GM19043 (cell line): ENCODE data around the gene EIF4E1B.

Experiments
- ATAC-seq: cut with Tn5 transposase; IDR thresholded peaks from one replicate; pipeline ENCODE4 v1.9.1; 2021; ENCODE audit warnings: low read depth; ENCODE audit not compliant: unreplicated experiment

EIF4E1B gene

DNA sequence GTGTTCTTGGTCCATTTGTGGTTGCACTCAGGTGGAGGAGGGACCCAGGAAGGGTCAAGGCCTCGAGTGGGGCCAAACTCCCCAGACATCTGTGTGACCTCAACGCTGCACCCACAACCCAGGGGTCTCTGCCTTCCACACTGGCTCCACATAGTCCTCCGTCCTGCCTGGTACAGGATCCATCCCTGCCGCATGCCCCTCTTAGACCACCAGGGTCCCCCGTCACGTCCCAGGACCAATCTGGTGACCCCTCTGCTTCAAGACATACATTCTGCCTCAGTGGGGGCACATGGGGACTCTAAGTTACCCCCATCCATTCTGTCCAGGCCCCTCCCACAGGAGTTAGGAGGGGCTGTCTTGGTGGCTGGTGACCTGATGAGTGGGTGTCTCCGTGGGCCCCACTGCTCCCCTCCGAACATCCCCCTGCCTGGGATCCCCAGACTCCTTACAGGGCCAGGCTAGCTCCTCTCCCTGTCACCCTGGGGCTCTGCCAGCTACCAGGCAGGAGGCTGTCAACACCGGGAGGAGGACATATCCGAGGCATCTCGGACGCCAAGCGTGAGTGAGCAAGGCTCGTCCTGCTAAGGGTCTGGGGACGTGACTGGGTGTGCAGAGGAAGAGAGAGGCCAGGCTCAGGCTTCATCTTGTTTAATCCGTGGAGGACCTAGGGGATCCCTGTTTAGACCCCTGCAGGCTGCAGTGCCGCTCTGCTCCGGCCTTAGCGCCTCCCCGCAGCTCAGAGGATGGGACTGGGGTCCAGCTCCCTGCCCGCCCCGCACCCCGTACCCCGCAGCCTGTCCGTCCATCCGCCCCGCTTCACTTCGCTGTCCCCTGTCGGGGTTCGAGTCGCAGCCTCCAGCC, 49.1 kb downstream of the EIF4E1B start:
- no peak for ATAC-seq

DNA sequence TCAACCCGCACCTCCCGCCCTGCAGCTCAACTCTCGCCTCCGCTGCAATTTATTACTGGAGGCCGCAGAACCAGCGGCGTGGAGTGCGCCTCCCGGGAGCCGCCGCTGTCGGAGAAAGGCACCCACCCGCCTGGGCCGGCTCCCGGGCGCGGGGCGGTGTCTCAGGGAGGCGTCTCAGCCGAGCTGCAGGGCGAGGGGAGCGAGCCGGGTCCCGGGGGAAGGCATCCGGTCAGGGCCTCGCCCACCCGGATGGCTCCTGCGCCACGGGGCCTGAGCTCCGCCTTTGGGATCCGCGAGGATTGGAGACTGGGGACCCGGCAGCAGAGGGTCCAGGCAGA, 49.7 kb downstream of the EIF4E1B start:
- ATAC-seq = no peak

DNA sequence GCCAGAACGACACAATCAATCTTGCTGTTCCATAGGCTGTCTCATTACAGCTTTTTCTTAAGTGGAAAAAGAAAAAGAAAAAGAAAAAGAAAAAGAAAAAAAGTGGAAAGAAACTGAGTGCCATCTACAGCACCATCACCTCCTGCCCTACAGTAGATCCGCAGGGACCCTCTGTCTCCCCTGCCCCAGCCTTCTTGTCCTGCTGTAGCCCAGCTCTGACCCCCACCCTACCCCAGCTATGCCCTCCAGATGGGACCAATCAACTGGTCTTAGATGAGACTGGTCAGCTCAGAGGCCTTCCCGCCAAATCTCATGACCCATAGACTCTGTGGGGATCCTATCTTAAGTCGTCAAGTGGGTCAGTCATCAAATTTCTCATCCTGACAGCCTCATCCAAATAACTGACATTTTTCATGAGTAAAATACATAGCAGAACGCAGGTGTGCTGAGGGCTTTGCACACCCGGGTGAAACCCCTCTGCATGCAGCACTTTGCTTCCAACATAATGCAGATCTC, 51.6 kb downstream of the EIF4E1B start:
- no peak for ATAC-seq

DNA sequence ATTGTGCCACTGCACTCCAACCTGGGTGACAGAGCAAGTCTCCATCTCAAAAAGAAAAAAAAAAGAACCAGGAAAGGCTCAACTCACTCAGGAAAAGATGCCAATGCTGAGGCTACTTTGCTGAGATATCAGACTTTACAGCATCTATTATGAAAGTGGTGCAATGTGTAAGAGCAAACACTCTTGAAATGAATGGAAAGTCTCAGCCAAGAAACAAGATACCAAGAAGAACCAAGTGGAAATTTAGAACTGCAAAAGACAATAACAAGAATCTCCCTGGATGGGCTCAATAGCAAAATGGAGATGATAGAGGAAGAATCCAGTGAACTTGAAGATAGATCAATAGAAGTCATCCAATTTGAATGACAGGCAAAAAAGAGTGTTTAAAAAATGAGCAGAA, 54.5 kb downstream of the EIF4E1B start:
- ATAC-seq = no peak

DNA sequence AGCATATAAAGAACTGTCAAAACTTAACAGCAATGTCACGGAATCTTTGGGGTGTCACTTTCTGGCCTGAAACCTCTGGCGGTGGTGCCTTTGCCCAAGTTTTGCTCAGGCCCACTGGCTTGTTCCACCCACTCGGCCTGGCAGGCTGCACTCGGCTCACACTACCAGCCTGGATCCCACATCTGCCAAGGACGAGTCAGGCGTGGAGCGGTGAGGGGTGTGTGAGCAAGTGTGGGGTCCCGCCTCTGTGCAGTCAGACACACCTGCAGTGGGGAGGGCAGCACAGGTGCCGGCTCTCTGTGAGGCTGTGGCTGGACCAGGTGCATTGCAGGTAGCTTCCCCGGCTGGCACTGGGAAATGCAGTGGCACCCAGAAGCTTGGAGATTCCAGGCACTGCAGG, 56.8 kb downstream of the EIF4E1B start:
- ATAC-seq = no peak

DNA sequence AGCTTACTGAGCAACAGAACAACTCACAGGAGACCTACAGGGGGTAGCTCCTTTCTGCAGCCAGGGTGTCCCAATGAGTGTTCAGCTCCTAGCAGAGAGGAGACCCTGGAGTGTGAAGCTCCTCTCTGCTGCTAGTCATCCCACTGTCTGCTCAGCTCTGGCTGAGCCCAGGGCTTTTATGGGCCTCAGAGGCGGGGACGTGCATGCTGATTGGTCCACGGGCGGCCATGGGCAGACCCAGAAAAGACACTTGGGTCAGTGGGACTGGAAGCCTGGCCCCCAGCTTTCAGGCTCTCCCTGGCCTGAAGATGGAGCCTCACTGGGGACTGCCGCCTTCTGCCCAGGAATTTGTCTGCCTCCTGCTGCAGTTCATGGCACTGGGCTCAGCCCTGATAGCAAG, 57.4 kb downstream of the EIF4E1B start:
- ATAC-seq = no peak

DNA sequence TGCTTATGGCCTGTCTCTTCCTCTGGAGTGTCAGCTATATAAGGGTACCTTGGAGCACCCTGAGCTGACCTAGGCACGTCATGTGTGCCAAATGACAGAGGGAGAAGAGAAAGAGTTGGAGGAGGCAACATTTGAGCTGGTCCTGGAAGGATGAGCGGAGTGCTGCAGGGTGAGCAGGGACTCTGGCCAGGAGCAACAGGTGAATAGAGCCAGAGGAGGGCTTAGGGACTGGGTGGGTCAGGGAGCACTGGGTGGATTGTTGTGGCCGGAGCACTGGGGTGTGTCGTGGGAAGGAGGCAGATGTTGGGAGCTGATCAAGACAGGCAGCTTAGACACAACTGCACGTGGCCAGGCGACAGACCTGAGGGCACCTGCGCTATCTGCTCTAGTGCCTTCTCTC, 60.4 kb downstream of the EIF4E1B start:
- ATAC-seq = no peak

DNA sequence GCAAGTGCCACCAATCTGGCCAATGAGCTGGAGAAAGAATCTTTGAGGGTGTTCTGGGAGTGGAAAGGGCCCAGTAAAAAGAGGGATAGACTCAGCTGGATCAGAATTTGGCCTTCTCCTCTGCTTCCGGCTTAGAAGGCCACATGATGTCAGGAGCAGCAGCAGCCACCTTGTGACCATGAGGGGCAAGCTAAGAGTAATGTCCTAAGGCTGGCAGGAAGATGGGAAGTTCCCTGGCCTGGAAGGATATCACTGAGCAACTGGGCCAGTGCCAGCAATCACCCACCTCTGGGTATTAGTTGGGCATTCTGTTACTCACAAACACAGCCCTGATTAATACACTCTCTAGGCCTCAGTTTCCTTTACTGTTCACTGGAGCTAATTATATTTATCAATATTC, 61.0 kb downstream of the EIF4E1B start:
- no peak for ATAC-seq

DNA sequence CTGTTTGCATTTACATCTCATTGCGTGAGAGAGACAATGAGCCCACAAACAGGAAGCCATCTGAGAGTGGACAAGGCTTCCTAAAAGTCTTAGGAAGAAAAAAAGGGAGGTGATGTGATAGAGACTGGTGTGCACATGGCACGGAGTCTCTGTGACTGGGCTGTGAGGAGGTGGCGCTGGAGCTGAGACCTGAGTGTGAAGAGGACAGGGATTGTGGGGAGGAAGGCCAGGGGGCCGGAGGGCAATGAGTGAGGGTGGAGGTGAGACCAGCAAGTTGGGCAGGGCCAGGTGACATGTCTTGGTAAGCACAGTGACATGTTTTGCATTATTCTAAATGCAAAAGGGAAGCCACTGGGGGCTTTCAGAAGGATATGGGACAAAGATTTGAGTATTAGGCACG, 61.9 kb downstream of the EIF4E1B start:
- no peak for ATAC-seq

DNA sequence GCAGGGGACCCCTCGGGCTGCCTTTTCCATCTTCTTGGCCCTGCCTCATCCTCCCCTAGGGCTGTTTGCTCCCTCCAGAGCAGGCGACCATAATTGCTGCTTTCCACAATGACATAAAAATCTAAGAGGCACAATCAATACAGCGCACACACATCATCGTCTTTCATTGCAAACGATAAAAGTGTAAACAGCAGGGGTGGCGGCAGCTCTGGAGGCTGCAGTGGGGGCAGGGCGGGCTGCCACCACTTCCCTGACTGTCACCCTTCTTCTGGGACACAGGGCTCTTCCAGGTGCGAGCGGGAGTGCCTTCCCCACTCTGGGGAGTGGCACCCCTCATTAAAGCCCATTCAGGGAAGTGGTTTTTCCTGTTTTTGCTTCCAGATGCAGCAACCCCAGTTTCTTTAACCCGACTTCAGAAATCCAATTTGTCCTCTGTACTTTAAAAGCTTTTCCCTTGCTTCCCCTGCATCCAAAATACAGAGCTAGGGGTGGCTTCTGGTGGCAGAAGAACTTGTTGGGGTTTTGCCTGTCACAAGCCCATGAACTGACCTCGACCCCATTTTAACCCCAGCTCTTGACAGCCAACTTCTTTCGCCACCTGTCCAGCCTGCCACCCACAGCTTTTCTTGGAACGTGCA, 62.5 kb downstream of the EIF4E1B start:
- no peak for ATAC-seq

DNA sequence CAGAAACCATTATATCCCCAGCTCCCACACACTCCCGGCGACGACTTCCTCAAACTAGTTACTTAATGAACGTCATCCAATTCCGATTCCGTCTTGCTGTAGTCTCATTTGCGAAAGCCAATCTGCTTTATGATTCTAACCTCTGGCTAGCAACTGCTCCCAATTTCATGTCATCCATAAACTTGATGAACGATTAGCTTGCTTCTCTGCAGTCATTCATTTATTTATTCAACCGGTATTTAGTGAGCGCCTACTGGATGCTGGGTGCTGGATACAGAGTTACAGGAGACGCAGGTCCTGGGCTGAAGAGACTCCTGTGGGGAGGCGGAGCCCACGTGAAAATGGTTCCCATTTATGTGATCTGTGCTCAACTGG, 63.0 kb downstream of the EIF4E1B start:
- no peak for ATAC-seq

DNA sequence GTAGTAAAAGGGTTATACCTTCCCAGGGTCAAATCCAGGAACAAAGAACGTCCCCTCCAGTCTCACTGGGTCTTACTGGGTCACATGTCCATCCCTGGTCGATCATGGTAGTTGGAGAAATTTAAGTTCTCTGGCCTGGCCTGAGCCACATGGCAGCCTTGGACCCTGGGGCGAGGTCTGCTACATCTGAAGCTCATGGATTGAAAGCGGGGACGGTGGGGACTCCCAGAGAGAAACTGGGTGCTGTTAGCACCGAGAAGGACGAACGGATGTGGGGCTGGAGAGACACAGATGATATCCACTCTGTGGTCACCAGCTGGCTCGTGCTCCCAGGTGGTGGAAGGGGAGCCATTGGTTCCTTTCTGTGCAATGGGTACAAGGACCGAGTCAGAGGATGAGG, 63.7 kb downstream of the EIF4E1B start:
- no peak for ATAC-seq

DNA sequence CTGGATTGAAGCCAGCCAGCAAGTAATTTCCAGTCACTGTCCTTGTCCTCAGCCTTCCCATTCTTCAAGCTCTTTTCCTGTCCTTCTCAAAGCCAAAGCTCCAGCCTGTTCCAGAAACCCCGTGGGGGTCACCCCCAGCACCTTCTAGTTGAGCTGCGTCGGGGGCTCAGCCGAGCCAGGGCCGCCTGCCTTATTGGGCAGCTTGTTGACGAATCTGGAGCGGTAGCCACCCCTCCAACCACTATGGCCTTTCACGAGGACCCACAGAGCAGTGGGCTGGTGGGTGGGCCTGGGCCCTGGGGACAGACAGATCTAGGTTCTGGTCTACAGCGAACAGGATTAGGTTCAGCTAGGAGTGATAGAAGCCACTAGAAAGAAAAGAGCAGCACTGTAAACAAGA, 64.2 kb downstream of the EIF4E1B start:
- ATAC-seq = no peak

DNA sequence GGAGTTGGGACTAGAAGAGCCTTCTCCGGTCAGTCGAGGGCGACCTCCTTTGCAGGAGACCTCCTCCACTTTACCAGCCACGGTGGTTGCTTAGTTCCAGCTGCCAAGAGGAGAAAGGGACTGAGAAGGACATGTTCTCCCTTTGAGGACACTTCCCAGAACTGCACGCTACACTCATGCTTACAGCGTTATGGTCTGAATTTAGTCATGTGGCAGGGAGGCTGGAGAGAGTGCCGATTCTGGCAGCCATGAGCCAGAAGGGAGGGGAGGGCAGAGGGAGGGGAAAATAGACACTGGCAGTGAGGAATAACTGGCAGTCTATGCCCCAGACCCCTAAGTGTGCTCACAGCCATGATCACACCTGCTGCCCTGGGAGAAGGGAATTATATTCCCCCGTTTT, 64.6 kb downstream of the EIF4E1B start:
- ATAC-seq = no peak
